Effector memory CD4-positive, alpha-beta T cell (primary cell): Measurements from ENCODE around the gene NABP2.
"Not testable (repeated sequence)": the region's sequence is repeated elsewhere in the genome, so short reads cannot be mapped to it uniquely, and the experiment has no call there.

Experiments used
- DNase-seq, 3 donors: peaks; one replicate each; pipeline ENCODE4 v3.0.0-alpha.2; 2020
- H3K27ac ChIP-seq: 2 replicates; pipeline ENCODE4 v1.7.0; 2013; ENCODE audit warnings: mild to moderate bottlenecking, low read length, moderate library complexity; ENCODE audit not compliant: insufficient read depth, poor library complexity, severe bottlenecking
- H3K27me3 ChIP-seq: replicated peaks from 2 replicates; pipeline ENCODE4 v1.7.0; 2013; ENCODE audit warnings: mild to moderate bottlenecking, low read length; ENCODE audit not compliant: insufficient read depth, control insufficient read depth, poor library complexity, severe bottlenecking
- H3K36me3 ChIP-seq: 2 replicates; pipeline ENCODE4 v1.7.0; 2013; ENCODE audit warnings: mild to moderate bottlenecking, low read length, moderate library complexity; ENCODE audit not compliant: control insufficient read depth, insufficient read depth
- H3K4me1 ChIP-seq: 2 replicates; pipeline ENCODE4 v1.7.0; 2013; ENCODE audit warnings: low read length, mild to moderate bottlenecking; ENCODE audit not compliant: control insufficient read depth, insufficient read depth, poor library complexity, severe bottlenecking
- H3K4me3 ChIP-seq: 2 replicates; pipeline ENCODE4 v1.7.0; 2013; ENCODE audit warnings: low read length, low read depth, mild to moderate bottlenecking; ENCODE audit not compliant: insufficient read depth, poor library complexity, severe bottlenecking
- H3K9me3 ChIP-seq: 2 replicates; pipeline ENCODE4 v1.7.0; 2013; ENCODE audit warnings: mild to moderate bottlenecking, low read length, moderate library complexity; ENCODE audit not compliant: control insufficient read depth

NABP2 gene

GRCh38 chr12:56193025-56193578 lies 31.0 kb upstream of the NABP2 start:
- no peak overlapping the region for H3K27ac ChIP-seq
- H3K27me3 ChIP-seq, result no peaks in the 10 kb centered on the region
- H3K9me3 ChIP-seq, result no peaks in the 10 kb centered on the region
- no peaks in the 10 kb centered on the region for H3K36me3 ChIP-seq
- H3K4me3 ChIP-seq, result no peak overlapping the region
- DNase-seq, result peak; percentile 35 to 69 (median 36)
- H3K4me1 ChIP-seq, result peaks cover 7% of the 10 kb centered on the region

GRCh38 chr12:56196818-56197550 lies 27.2 kb upstream of the NABP2 start:
- not testable (repeated sequence) for H3K27ac ChIP-seq, DNase-seq, H3K36me3 ChIP-seq, H3K9me3 ChIP-seq, H3K27me3 ChIP-seq, H3K4me3 ChIP-seq, H3K4me1 ChIP-seq

- Histone ChIP-seq H3K27ac (no peak overlapping the region), H3K4me3 (no peak overlapping the region), H3K9me3 (no peaks in the 10 kb centered on the region), H3K36me3 (no peaks in the 10 kb centered on the region), H3K27me3 (no peaks in the 10 kb centered on the region), H3K4me1 (no peaks in the 10 kb centered on the region)
- DNase-seq, result no peak
Measured at GRCh38 chr12:56197921-56198635, 26.1 kb upstream of the NABP2 start.

- DNase-seq, result no peak
- no peaks in the 10 kb centered on the region for H3K27me3 ChIP-seq
- no peak overlapping the region for H3K4me3 ChIP-seq
- H3K36me3 ChIP-seq, result no peaks in the 10 kb centered on the region
- no peaks in the 10 kb centered on the region for H3K9me3 ChIP-seq
- H3K4me1 ChIP-seq, result no peaks in the 10 kb centered on the region
- no peak overlapping the region for H3K27ac ChIP-seq
Measured at GRCh38 chr12:56198836-56199235, 25.3 kb upstream of the NABP2 start.

- Histone ChIP-seq H3K9me3 (no peaks in the 10 kb centered on the region), H3K36me3 (peaks cover 22% of the 10 kb centered on the region), H3K4me3 (no peak overlapping the region), H3K27ac (no peak overlapping the region), H3K4me1 (no peaks in the 10 kb centered on the region), H3K27me3 (no peaks in the 10 kb centered on the region)
- no peak for DNase-seq
Measured at GRCh38 chr12:56202366-56202765, 21.8 kb upstream of the NABP2 start.

GRCh38 chr12:56202838-56203237 lies 21.3 kb upstream of the NABP2 start:
- H3K27ac ChIP-seq, result no peak overlapping the region
- DNase-seq, result no peak
- no peaks in the 10 kb centered on the region for H3K9me3 ChIP-seq
- no peaks in the 10 kb centered on the region for H3K4me1 ChIP-seq
- no peaks in the 10 kb centered on the region for H3K27me3 ChIP-seq
- H3K36me3 ChIP-seq, result peaks cover 27% of the 10 kb centered on the region
- H3K4me3 ChIP-seq, result no peak overlapping the region

GRCh38 chr12:56204275-56204674 lies 19.9 kb upstream of the NABP2 start:
- no peak overlapping the region for H3K4me3 ChIP-seq
- H3K27ac ChIP-seq, result no peak overlapping the region
- peaks cover 30% of the 10 kb centered on the region for H3K36me3 ChIP-seq
- no peaks in the 10 kb centered on the region for H3K4me1 ChIP-seq
- H3K27me3 ChIP-seq, result no peaks in the 10 kb centered on the region
- no peaks in the 10 kb centered on the region for H3K9me3 ChIP-seq
- DNase-seq, result no peak

- Histone ChIP-seq H3K36me3 (peaks cover 36% of the 10 kb centered on the region), H3K27ac (no peak overlapping the region), H3K4me3 (no peak overlapping the region), H3K27me3 (no peaks in the 10 kb centered on the region), H3K9me3 (no peaks in the 10 kb centered on the region), H3K4me1 (no peaks in the 10 kb centered on the region)
- no peak for DNase-seq
Measured at GRCh38 chr12:56205445-56205844, 18.7 kb upstream of the NABP2 start.

GRCh38 chr12:56206452-56207166 lies 17.5 kb upstream of the NABP2 start:
- no peaks in the 10 kb centered on the region for H3K27me3 ChIP-seq
- H3K27ac ChIP-seq, result no peak overlapping the region
- peaks cover 45% of the 10 kb centered on the region for H3K36me3 ChIP-seq
- no peaks in the 10 kb centered on the region for H3K9me3 ChIP-seq
- H3K4me3 ChIP-seq, result no peak overlapping the region
- DNase-seq, result no peak
- no peaks in the 10 kb centered on the region for H3K4me1 ChIP-seq

GRCh38 chr12:56208006-56208405 lies 16.1 kb upstream of the NABP2 start:
- H3K9me3 ChIP-seq, result no peaks in the 10 kb centered on the region
- H3K27ac ChIP-seq, result no peak overlapping the region
- H3K27me3 ChIP-seq, result no peaks in the 10 kb centered on the region
- no peak for DNase-seq
- peaks cover 58% of the 10 kb centered on the region for H3K36me3 ChIP-seq
- no peaks in the 10 kb centered on the region for H3K4me1 ChIP-seq
- H3K4me3 ChIP-seq, result no peak overlapping the region
